Kidney epithelial cell (primary cell): ENCODE measurements around the gene MANSC1. TPM values are rescaled to one million over a fixed set of nuclear protein-coding genes. Genes with fewer than 3 reads are reported as not detected.

ENCODE experiments used
- DNase-seq: peaks from one replicate; pipeline ENCODE4 v3.0.0-alpha.2; 2010; ENCODE audit warnings: low read depth
- H3K27me3 ChIP-seq: 2 replicates; pipeline ENCODE4 v1.6.0; 2011; ENCODE audit warnings: low read length; ENCODE audit not compliant: control insufficient read depth, insufficient read depth
- H3K36me3 ChIP-seq: 2 replicates; pipeline ENCODE4 v1.5.1; 2011; ENCODE audit warnings: low read length; ENCODE audit not compliant: control insufficient read depth, insufficient read depth
- H3K4me3 ChIP-seq: 2 replicates; pipeline ENCODE4 v1.5.1; 2011; ENCODE audit warnings: low read depth, mild to moderate bottlenecking, control low read depth, low read length
- total RNA-seq: library from RNA; depleted of rRNA; stranded (reverse); fragments of >200 nt; gene quantifications from 2 replicates; pipeline ENCODE4 v1.2.3, GENCODE V29; 2015
- TF ChIP-seq, protein P1 (sequence below): IDR thresholded peaks from 2 replicates; pipeline ENCODE4 v1.5.1; 2011; ENCODE audit warnings: mild to moderate bottlenecking, moderate library complexity, low read length, control low read depth, inconsistent platforms; ENCODE audit not compliant: insufficient read depth, poor library complexity, severe bottlenecking

MANSC1 gene
- total RNA-seq, 1 donor from 2014 or later, result 5.8 TPM

DNA sequence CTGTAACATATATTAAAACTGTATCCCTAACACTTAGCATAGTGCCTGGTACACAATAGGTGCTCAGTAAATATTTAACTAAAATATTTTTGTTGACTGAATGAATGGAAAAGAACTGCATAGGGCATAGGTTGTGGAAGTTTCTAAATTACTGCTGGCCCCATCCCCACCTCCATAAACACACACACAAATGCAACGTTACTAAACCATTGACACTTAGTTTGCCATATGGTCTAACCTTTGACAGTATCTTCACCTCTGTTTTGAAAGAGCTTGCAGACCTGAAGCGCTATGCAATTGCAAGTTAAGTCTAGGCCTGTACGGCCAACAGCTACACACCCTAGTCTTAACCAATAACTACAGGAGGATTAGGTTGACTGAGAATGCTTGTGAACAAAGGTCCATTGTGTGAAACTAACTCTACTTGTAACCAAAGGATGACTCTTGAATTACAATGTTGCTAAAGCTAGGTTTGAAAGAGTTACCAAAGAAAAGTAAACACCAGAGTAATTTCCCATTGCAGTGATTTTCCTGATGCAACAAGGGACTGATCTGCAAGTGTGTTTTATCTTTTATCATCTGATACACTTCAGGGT lies 924 bp upstream of the MANSC1 start:
- no peaks in the 10 kb centered on the region for H3K27me3 ChIP-seq
- H3K36me3 ChIP-seq, result no peaks in the 10 kb centered on the region
- DNase-seq, result peak; percentile 47
- TF ChIP-seq, protein P1, sequence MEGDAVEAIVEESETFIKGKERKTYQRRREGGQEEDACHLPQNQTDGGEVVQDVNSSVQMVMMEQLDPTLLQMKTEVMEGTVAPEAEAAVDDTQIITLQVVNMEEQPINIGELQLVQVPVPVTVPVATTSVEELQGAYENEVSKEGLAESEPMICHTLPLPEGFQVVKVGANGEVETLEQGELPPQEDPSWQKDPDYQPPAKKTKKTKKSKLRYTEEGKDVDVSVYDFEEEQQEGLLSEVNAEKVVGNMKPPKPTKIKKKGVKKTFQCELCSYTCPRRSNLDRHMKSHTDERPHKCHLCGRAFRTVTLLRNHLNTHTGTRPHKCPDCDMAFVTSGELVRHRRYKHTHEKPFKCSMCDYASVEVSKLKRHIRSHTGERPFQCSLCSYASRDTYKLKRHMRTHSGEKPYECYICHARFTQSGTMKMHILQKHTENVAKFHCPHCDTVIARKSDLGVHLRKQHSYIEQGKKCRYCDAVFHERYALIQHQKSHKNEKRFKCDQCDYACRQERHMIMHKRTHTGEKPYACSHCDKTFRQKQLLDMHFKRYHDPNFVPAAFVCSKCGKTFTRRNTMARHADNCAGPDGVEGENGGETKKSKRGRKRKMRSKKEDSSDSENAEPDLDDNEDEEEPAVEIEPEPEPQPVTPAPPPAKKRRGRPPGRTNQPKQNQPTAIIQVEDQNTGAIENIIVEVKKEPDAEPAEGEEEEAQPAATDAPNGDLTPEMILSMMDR, result no peak
- H3K4me3 ChIP-seq, result no peak overlapping the region

DNA sequence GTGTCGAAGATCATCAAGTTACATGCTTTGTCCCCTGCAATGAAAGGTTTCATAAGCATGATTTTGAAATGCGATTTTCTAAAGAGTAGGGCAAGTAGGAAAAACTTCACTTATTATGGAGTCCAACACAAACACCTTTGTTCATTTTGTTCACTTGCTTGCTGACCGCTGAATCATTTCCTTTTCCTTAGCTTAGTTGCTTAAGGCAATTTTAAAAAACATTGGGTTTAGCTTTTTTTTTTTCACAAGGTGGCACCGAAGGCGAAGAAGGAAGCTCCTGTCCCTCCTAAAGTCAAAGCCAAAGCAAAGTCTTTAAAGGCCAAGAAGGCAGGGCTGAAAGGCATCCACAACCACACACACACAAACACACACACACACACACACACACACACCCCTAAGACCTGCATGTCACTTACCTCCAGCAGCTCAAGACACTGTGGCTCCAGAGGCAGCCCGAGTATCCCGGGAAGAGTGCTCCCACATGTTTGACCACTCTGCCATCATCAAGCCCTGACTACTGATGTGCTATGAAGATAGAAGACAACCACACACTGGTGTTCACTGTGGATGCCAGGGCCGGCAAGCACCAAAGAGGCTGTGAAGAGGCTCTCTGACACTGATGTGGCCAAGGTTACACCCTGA lies 11.4 kb downstream of the MANSC1 start:
- no peaks in the 10 kb centered on the region for H3K36me3 ChIP-seq
- no peaks in the 10 kb centered on the region for H3K27me3 ChIP-seq
- H3K4me3 ChIP-seq, result no peak overlapping the region
- no peak for DNase-seq
- TF ChIP-seq, protein P1, result no peak

DNA sequence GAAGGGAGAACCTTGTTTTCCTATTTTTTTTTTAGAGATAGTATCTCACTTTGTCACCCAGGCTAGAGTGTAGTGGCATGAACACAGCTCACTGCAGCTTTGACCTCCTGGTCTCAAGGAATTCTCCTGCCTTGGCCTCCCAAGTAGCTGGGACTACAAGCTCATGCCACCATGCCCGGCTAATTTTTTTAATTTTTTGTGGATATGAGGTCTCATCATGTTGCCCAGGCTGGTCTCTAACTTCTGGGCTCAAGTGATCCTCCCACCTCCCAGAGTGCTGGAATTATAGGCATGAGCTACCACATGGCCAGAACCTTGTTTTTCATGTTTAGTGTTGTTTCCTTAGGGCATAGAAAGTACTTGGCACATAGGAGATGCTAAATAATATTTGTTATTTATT lies 13.5 kb downstream of the MANSC1 start:
- no peaks in the 10 kb centered on the region for H3K27me3 ChIP-seq
- no peak for DNase-seq
- no peak overlapping the region for H3K4me3 ChIP-seq
- no peaks in the 10 kb centered on the region for H3K36me3 ChIP-seq
- TF ChIP-seq, protein P1, result no peak

DNA sequence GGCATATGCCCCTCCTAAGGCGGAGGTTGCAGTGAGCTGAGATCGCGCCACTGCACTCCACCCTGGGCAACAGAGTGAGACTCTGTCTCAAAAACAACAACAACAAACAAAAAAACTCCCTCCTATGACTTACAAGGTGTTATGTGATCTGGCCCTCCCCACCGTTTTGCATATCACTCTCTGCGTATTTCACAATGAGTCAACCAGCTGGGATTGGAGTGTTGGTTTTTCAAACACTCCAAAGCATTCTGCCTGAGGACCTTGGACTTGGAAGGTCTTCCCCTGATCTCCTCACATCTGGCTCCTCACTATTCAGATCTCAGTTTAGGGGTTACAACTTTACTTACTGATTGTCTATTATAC lies 14.0 kb downstream of the MANSC1 start:
- no peak for DNase-seq
- TF ChIP-seq, protein P1, result no peak
- H3K27me3 ChIP-seq, result no peaks in the 10 kb centered on the region

DNA sequence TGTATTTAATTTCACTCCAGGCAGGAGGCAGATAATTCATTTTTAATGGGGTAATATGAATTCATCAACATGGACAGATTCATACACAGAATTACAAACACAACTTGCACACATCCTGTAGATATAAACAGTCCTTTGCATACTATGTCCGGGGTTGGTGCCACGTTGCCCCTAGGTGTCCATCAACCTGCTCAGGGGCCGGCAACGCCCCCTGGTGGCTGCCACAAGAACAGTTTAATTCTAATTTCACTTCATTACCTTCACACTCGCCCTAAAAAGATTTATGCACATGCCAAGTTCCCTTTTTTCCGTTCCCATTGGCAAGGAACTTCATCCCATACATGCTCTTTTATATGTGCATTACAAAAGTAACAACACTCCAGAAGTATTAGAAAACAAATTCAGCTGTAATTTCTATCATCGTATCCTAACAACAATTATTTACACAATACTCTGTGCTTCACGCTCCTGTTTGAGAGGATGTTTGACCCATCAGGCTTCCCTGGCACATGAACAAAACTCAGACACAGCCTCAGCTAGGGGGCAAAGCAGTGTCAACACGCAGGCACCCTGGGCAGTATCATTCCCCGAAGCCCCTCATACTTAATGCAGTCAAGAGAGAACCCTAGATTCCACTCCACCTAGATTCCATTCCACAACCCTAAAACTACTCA lies 15.5 kb downstream of the MANSC1 start:
- Histone ChIP-seq H3K4me3 (no peak overlapping the region), H3K27me3 (no peaks in the 10 kb centered on the region), H3K36me3 (peaks cover 2% of the 10 kb centered on the region)
- no peak for DNase-seq
- TF ChIP-seq, protein P1, result peak; percentile 78

More for the DNA sequence above, 14.0 kb downstream of the MANSC1 start:
- H3K36me3 ChIP-seq, result no peaks in the 10 kb centered on the region
- H3K4me3 ChIP-seq, result no peak overlapping the region
